ENCODE measurements around the gene FER. TPM values are rescaled to one million over a fixed set of nuclear protein-coding genes. Genes with fewer than 3 reads are reported as not detected.
A peak's percentile ranks its signal among the peaks of the same experiment; 100 is the strongest.

Gene FER
- total and polyA plus RNA-seq, 2 of the 13 experiments (the other 11 are each of a cell fraction or from before 2014, with no cell fraction given), result 7.9 to 29.0 TPM

- TF ChIP-seq TARDBP (CRISPR knock-in tag; IDR thresholded peaks at IDR 0.05) (peak; percentile 33; the same call in 1 of the 2 replicates), KDM2A (CRISPR knock-in tag; IDR thresholded peaks at IDR 0.05; ENCODE audit: borderline replicate concordance, low read depth) (peak; percentile 95), ZNF350 (CRISPR knock-in tag; IDR thresholded peaks at IDR 0.05; ENCODE audit: borderline replicate concordance, low read depth) (peak; percentile 96), ZNF414 (CRISPR knock-in tag; IDR thresholded peaks at IDR 0.05) (no peak; the same call in 1 of the 2 replicates), KLF11 (CRISPR knock-in tag; IDR thresholded peaks at IDR 0.05) (peak; percentile 76; the same call in 1 of the 2 replicates), TSC22D2 (CRISPR knock-in tag; IDR thresholded peaks at IDR 0.05; ENCODE audit: borderline replicate concordance) (peak; percentile 83; the same call in 1 of the 2 replicates), ISX (CRISPR knock-in tag; conservative IDR thresholded peaks at IDR 0.05) (no peak; the same call in 1 of the 2 replicates), ZNF468 (CRISPR knock-in tag; IDR thresholded peaks at IDR 0.05) (no peak), SIX4 (CRISPR knock-in tag; IDR thresholded peaks at IDR 0.05) (no peak), MAF1 (CRISPR knock-in tag; IDR thresholded peaks at IDR 0.05; ENCODE audit: borderline replicate concordance) (no peak), ZFP90 (CRISPR knock-in tag; IDR thresholded peaks at IDR 0.05; ENCODE audit: borderline replicate concordance) (peak; percentile 89; the same call in 1 of the 2 replicates), ZNF136 (CRISPR knock-in tag; IDR thresholded peaks at IDR 0.05; ENCODE audit: low read depth) (peak; percentile 83; the same call in 1 of the 2 replicates), NFKB2 (CRISPR knock-in tag; IDR thresholded peaks at IDR 0.05; ENCODE audit: borderline replicate concordance) (peak; percentile 93), SMAD3 (CRISPR knock-in tag; IDR thresholded peaks at IDR 0.05) (no peak; the same call in 1 of the 2 replicates), FOXA3 (CRISPR knock-in tag; IDR thresholded peaks at IDR 0.05) (peak; percentile 33; the same call in 1 of the 2 replicates), BCL6 (CRISPR knock-in tag; IDR thresholded peaks at IDR 0.05) (peak; percentile 63), STAT6 (CRISPR knock-in tag; IDR thresholded peaks at IDR 0.05; ENCODE audit: borderline replicate concordance) (no peak), SMARCE1 (IDR thresholded peaks at IDR 0.05; ENCODE audit: borderline replicate concordance) (no peak), ZNF770 (CRISPR knock-in tag; IDR thresholded peaks at IDR 0.05) (peak; percentile 65), PTBP1 (IDR thresholded peaks at IDR 0.05; ENCODE audit: low read depth, low read length, poor library complexity, severe bottlenecking) (peak; percentile 70), SNAPC5 (CRISPR knock-in tag; IDR thresholded peaks at IDR 0.05; ENCODE audit: borderline replicate concordance) (no peak), ZSCAN21 (CRISPR knock-in tag; IDR thresholded peaks at IDR 0.05; ENCODE audit: borderline replicate concordance) (peak; percentile 86; the same call in 1 of the 2 replicates), CHD2 (IDR thresholded peaks at IDR 0.05; ENCODE audit: low read depth, low read length) (peak; percentile 26; the same call in 1 of the 2 replicates)
Observed at GRCh38 chr5:108727651-108728565, 19.8 kb upstream of the FER start (continued).

All from HepG2 (cell line).